ENCODE data around the gene CPE.

The CPE gene

DNA sequence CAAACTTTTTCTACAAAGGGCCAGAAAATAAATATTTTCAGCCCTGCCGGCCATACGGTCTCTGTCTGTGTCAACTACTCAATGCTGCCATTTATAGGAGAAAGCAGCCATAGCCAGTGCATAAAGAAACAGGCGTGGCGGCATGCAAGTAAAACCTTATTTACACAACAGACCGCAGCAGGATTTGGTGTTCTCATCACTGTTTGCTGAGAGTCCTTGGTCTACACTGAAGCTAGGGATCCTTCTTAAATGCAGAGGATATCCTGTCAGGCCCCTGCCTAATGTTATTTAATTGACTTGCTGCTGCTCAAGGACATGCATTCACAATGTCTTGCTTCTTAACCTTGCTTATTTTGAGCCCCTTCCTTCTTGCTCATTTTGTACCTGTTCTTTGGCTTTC lies 54.7 kb downstream of the CPE start:
- no peak for ATAC-seq
- TF ChIP-seq, protein P1, sequence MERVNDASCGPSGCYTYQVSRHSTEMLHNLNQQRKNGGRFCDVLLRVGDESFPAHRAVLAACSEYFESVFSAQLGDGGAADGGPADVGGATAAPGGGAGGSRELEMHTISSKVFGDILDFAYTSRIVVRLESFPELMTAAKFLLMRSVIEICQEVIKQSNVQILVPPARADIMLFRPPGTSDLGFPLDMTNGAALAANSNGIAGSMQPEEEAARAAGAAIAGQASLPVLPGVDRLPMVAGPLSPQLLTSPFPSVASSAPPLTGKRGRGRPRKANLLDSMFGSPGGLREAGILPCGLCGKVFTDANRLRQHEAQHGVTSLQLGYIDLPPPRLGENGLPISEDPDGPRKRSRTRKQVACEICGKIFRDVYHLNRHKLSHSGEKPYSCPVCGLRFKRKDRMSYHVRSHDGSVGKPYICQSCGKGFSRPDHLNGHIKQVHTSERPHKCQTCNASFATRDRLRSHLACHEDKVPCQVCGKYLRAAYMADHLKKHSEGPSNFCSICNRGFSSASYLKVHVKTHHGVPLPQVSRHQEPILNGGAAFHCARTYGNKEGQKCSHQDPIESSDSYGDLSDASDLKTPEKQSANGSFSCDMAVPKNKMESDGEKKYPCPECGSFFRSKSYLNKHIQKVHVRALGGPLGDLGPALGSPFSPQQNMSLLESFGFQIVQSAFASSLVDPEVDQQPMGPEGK (CRISPR knock-in tag; IDR thresholded peaks at IDR 0.05; ENCODE audit: borderline replicate concordance), result no peak

- TF ChIP-seq ISL1 (CRISPR knock-in tag; IDR thresholded peaks at IDR 0.05), result no peak
- no peak for TF ChIP-seq ZC3H10 (CRISPR knock-in tag; IDR thresholded peaks at IDR 0.05)
- TF ChIP-seq ZNF70 (CRISPR knock-in tag; IDR thresholded peaks at IDR 0.05), result no peak
- no peak for TF ChIP-seq ZNF565 (CRISPR knock-in tag; conservative IDR thresholded peaks at IDR 0.05; ENCODE audit: low read depth)
- TF ChIP-seq, protein P2, sequence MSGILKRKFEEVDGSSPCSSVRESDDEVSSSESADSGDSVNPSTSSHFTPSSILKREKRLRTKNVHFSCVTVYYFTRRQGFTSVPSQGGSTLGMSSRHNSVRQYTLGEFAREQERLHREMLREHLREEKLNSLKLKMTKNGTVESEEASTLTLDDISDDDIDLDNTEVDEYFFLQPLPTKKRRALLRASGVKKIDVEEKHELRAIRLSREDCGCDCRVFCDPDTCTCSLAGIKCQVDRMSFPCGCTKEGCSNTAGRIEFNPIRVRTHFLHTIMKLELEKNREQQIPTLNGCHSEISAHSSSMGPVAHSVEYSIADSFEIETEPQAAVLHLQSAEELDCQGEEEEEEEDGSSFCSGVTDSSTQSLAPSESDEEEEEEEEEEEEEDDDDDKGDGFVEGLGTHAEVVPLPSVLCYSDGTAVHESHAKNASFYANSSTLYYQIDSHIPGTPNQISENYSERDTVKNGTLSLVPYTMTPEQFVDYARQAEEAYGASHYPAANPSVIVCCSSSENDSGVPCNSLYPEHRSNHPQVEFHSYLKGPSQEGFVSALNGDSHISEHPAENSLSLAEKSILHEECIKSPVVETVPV (CRISPR knock-in tag; IDR thresholded peaks at IDR 0.05), result no peak
- TF ChIP-seq TCF4 (CRISPR knock-in tag; IDR thresholded peaks at IDR 0.05; ENCODE audit: borderline replicate concordance), result no peak
- TF ChIP-seq, protein P3, sequence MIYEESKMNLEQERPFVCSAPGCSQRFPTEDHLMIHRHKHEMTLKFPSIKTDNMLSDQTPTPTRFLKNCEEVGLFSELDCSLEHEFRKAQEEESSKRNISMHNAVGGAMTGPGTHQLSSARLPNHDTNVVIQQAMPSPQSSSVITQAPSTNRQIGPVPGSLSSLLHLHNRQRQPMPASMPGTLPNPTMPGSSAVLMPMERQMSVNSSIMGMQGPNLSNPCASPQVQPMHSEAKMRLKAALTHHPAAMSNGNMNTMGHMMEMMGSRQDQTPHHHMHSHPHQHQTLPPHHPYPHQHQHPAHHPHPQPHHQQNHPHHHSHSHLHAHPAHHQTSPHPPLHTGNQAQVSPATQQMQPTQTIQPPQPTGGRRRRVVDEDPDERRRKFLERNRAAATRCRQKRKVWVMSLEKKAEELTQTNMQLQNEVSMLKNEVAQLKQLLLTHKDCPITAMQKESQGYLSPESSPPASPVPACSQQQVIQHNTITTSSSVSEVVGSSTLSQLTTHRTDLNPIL (CRISPR knock-in tag; IDR thresholded peaks at IDR 0.05; ENCODE audit: low read depth), result no peak
- ATAC-seq, result no peak
Observed at GRCh38 chr4:165437691-165438090, 58.9 kb downstream of the CPE start.

GRCh38 chr4:165439344-165439743 lies 60.5 kb downstream of the CPE start:
- no peak for ATAC-seq
- TF ChIP-seq ZNF565 (CRISPR knock-in tag; conservative IDR thresholded peaks at IDR 0.05; ENCODE audit: low read depth) (no peak), BACH2 (CRISPR knock-in tag; IDR thresholded peaks at IDR 0.05; ENCODE audit: borderline replicate concordance) (no peak), PPARA (CRISPR knock-in tag; IDR thresholded peaks at IDR 0.05; ENCODE audit: borderline replicate concordance) (no peak), TCF4 (CRISPR knock-in tag; IDR thresholded peaks at IDR 0.05; ENCODE audit: borderline replicate concordance) (no peak), ARNTL (CRISPR knock-in tag; IDR thresholded peaks at IDR 0.05; ENCODE audit: borderline replicate concordance, low read depth) (no peak), SNAI2 (CRISPR knock-in tag; IDR thresholded peaks at IDR 0.05) (no peak), CSDC2 (CRISPR knock-in tag; IDR thresholded peaks at IDR 0.05) (no peak)
- TF ChIP-seq, protein P2 (CRISPR knock-in tag; IDR thresholded peaks at IDR 0.05), result no peak
- TF ChIP-seq, protein P3 (CRISPR knock-in tag; IDR thresholded peaks at IDR 0.05; ENCODE audit: low read depth), result no peak

DNA sequence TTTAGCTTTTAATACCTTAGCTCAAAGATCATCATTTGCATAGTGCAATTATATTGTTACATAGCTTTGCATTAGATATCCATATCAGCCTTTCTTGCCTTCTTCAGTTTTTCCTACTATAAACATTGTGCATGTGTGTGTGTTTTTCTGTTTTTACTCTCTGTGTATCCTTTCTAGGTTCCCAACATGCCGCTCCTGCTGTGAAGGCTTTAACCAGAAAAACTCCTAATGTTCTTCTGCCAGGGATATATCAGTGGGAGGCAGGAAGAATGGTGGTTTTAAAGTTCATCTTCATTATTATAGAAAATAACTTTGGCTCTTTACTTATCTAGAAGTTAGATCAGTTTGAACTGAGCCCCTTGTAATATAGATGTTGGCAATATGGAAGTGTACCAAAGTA lies 61.2 kb downstream of the CPE start:
- ATAC-seq, result peak; percentile 62
- TF ChIP-seq RARB (CRISPR knock-in tag; IDR thresholded peaks at IDR 0.05), result no peak
- TF ChIP-seq ZNF70 (CRISPR knock-in tag; IDR thresholded peaks at IDR 0.05), result no peak
- TF ChIP-seq, protein P4, sequence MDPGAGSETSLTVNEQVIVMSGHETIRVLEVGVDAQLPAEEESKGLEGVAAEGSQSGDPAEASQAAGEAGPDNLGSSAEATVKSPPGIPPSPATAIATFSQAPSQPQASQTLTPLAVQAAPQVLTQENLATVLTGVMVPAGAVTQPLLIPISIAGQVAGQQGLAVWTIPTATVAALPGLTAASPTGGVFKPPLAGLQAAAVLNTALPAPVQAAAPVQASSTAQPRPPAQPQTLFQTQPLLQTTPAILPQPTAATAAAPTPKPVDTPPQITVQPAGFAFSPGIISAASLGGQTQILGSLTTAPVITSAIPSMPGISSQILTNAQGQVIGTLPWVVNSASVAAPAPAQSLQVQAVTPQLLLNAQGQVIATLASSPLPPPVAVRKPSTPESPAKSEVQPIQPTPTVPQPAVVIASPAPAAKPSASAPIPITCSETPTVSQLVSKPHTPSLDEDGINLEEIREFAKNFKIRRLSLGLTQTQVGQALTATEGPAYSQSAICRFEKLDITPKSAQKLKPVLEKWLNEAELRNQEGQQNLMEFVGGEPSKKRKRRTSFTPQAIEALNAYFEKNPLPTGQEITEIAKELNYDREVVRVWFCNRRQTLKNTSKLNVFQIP (CRISPR knock-in tag; IDR thresholded peaks at IDR 0.05; ENCODE audit: borderline replicate concordance, low read depth), result no peak
- TF ChIP-seq, protein P3 (CRISPR knock-in tag; IDR thresholded peaks at IDR 0.05; ENCODE audit: low read depth), result no peak
- no peak for TF ChIP-seq GLIS3 (CRISPR knock-in tag; IDR thresholded peaks at IDR 0.05)
- TF ChIP-seq OSR1 (CRISPR knock-in tag; IDR thresholded peaks at IDR 0.05), result no peak
- TF ChIP-seq CSDC2 (CRISPR knock-in tag; IDR thresholded peaks at IDR 0.05), result no peak
- TF ChIP-seq ZFP3 (CRISPR knock-in tag; IDR thresholded peaks at IDR 0.05), result no peak
- TF ChIP-seq, protein P1 (CRISPR knock-in tag; IDR thresholded peaks at IDR 0.05; ENCODE audit: borderline replicate concordance), result no peak
- TF ChIP-seq TOX (CRISPR knock-in tag; IDR thresholded peaks at IDR 0.05; ENCODE audit: borderline replicate concordance), result no peak
- no peak for TF ChIP-seq ZC3H10 (CRISPR knock-in tag; IDR thresholded peaks at IDR 0.05)
- no peak for TF ChIP-seq TSHZ2 (CRISPR knock-in tag; IDR thresholded peaks at IDR 0.05)

Measured in SK-N-SH treated with all-trans-retinoic acid at 6 μM for 48 hours (cell line).